Measurements from ENCODE around the gene CINP. TPM values are rescaled to one million over a fixed set of nuclear protein-coding genes. Genes with fewer than 3 reads are reported as not detected.

CINP gene
- total and polyA plus RNA-seq, 12 donors: 26.6 to 46.0 (median 31.3) TPM

DNA sequence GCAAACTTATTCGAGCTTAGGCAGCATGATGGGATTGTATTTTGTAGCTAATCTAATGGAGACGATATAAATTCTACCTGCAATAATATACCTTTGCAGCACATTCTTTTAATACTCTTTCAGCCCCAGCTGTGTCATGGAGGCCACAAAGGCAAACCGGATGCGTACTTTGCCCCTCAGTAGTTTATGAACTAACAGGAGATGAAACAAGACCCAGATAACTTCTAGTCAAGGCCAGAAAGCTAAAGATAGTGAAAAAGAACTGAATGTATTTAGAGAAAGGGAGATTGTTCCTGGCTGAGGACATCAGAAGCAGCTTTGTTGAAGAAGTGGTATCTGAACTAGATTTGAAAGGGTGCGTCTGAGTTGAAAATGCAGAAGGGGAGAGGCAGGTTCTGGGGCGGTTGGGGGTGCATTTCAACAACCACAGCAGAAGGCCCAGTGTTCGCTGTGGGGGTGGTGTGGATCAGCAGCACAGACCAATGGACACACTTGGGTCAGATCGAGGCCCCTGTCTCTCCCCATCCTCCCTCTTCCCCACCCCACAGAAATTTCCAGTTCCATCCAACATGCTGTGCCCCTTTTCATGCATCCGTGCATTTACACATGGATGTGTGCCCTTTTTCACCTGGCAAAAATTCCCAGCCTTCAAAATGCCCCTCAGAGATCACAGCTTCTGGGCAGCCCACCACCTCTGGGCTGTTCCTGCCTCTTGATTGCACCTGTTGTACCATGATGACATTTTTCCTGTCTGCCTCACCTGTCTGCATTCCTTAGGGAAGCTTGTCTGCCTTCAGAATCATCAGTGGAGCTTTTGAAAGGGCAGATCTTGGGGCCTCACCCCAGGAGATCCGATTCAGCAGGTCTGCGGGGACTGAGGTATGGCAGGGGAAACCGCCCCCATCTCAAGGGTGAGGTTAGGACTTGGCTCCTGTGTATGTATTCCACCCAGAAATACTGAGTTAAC, 41.0 kb downstream of the CINP start:
- ATAC-seq (no peak), DNase-seq (no peak)
- WGBS, 2 donors: 90 to 93% methylated on average over 12 of the region's 12 CpGs
- Histone ChIP-seq H3K36me3 (peaks cover 0 to 24% (median 0%) of the 10 kb centered on the region in 9 donors), H3K9me3 (no peaks in the 10 kb centered on the region), H3K27ac (no peak overlapping the region), H3K27me3 (no peaks in the 10 kb centered on the region), H3K4me1 (peaks cover 0 to 42% (median 32%) of the 10 kb centered on the region in 9 donors), H3K4me3 (no peak overlapping the region)
- intact Hi-C loops (cut with DNase I): loop anchor here in 2 of 10 donors (10.0 kb wide), 2 partner anchors 193 to 617 kb away; no protein-coding TSS in a partner anchor
- TF ChIP-seq, protein P1, sequence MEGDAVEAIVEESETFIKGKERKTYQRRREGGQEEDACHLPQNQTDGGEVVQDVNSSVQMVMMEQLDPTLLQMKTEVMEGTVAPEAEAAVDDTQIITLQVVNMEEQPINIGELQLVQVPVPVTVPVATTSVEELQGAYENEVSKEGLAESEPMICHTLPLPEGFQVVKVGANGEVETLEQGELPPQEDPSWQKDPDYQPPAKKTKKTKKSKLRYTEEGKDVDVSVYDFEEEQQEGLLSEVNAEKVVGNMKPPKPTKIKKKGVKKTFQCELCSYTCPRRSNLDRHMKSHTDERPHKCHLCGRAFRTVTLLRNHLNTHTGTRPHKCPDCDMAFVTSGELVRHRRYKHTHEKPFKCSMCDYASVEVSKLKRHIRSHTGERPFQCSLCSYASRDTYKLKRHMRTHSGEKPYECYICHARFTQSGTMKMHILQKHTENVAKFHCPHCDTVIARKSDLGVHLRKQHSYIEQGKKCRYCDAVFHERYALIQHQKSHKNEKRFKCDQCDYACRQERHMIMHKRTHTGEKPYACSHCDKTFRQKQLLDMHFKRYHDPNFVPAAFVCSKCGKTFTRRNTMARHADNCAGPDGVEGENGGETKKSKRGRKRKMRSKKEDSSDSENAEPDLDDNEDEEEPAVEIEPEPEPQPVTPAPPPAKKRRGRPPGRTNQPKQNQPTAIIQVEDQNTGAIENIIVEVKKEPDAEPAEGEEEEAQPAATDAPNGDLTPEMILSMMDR (IDR thresholded peaks at IDR 0.05): no peak

DNA sequence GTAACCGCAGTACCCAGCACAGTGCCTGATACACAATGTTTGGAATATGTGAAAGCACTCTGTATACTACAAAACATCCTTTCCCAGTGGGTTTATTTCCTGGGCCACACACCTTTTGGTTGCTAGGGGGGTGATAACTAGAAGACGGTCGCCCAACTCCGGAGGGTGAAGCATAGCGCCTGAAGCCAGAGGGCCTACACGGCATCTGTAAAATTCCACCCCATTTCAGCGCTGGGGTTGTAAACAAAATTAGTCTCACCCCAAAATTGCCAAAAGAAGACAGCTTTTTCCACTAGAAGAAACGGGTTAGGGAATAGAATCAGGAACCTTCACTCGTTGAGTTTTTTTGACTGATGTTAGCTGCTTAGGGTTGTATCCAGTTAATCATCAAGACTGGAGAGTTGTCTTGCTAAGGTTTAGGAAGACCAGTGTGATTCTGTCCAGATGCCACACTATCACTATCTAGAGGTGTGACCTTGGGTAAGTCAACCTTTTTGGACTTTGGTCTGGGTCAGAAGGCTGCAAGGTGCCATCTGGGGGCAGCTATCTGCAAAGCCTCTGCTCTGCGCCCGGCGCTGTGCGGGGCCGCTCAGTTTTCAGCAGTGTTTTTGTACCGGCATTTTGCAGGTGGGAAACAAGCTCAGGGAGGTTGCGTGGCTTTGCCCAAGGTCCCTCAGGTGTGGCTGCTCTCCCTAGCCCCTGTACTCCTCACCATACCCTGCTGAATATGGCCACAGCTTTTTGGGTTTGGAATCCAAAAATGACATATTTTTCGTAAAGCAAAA, 41.8 kb downstream of the CINP start:
- intact Hi-C loops (cut with DNase I): loop anchor here in 2 of 10 donors (10.0 kb wide), 2 partner anchors 194 to 616 kb away; no protein-coding TSS in a partner anchor
- ATAC-seq: no peak
- Histone ChIP-seq H3K9me3 (no peaks in the 10 kb centered on the region), H3K27ac (peak overlapping the region in 8 of 10 donors; percentile 83 to 98 (median 94)), H3K36me3 (peaks cover 0 to 16% (median 0%) of the 10 kb centered on the region in 9 donors), H3K27me3 (no peaks in the 10 kb centered on the region), H3K4me1 (peaks cover 0 to 50% (median 38%) of the 10 kb centered on the region in 9 donors), H3K4me3 (peak overlapping the region in 8 of 10 donors; percentile 57 to 87 (median 75))
- WGBS, 2 donors: 90 to 92% methylated on average over 17 of the region's 17 CpGs
- DNase-seq: no peak
- TF ChIP-seq, protein P1 (IDR thresholded peaks at IDR 0.05): no peak

DNA sequence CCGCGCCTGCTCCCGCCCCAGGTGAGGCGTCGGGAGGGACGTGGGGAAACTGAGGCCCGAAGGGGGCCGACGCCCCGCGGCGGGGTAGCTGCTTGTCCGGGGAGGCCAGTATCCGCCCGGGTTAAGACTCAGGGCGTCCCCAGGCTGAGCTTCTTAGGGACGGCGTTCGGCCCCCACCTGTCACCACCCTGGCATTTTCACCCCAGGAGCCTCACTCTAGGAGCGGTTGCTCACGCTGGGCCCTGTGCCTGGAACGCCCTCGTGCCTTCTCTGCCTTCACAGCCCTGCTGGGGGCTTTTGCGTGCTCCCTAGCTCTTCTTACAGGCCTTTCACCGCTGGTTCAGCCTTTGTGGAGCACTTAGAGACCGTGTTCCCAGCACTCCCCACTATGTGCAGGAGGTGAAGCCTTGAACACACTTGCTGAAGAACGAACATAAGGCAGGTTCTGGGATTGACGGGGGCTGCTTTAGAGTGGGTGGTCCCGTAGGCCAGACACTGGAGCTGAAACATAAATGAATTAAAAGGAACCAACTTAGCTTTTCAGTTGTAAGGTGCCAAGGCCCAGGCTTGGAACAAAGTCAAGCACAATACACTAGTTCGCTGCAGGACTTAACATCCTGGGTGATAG, 42.5 kb downstream of the CINP start:
- peak overlapping the region; percentile 45 to 87 (median 74) for H3K4me3 ChIP-seq
- H3K4me1 ChIP-seq: peaks cover 0 to 51% (median 39%) of the 10 kb centered on the region in 9 donors
- H3K36me3 ChIP-seq: peaks cover 0 to 9% (median 0%) of the 10 kb centered on the region in 9 donors
- TF ChIP-seq, protein P1 (IDR thresholded peaks at IDR 0.05): no peak
- H3K27me3 ChIP-seq: no peaks in the 10 kb centered on the region
- ATAC-seq (peak in 1 of 8 donors; percentile 3), DNase-seq (peak; percentile 37 to 41)
- 4 to 5% methylated on average over 27 to 30 of the region's 30 CpGs for WGBS, 2 donors
- intact Hi-C loops (cut with DNase I): loop anchor here in 2 of 10 donors (10.0 kb wide), 2 partner anchors 195 to 615 kb away; no protein-coding TSS in a partner anchor
- peak overlapping the region; percentile 83 to 98 (median 92) for H3K27ac ChIP-seq
- no peaks in the 10 kb centered on the region for H3K9me3 ChIP-seq
